Measurements from ENCODE around the gene RNU6-7. TPM values are rescaled to one million over a fixed set of nuclear protein-coding genes. Genes with fewer than 3 reads are reported as not detected.

The RNU6-7 gene
- total RNA-seq, 1 experiment from 2014 or later, result not detected

GRCh38 chr14:32209471-32209870 is 7.6 kb downstream of the RNU6-7 start:
- peaks cover 6% of the 10 kb centered on the region for H3K4me1 Mint-ChIP-seq (ENCODE audit: low read depth, unreplicated experiment)
- H3K36me3 Mint-ChIP-seq (ENCODE audit: insufficient read depth, unreplicated experiment), result no peaks in the 10 kb centered on the region
- no peaks in the 10 kb centered on the region for H3K9me3 ChIP-seq
- intact Hi-C loops (cut with micrococcal nuclease; ENCODE audit: unreplicated experiment), result no loop called here
- CTCF ChIA-PET, result no interaction called here
- H3K36me3 ChIP-seq (ENCODE audit: control insufficient read depth, insufficient read depth, low read length), result no peaks in the 10 kb centered on the region
- H3K9me3 Mint-ChIP-seq (ENCODE audit: unreplicated experiment), result no peaks in the 10 kb centered on the region
- 0 out of 2 replicates have a peak, but pooled peaks cover 2% of the 10 kb centered on the region for H3K4me1 ChIP-seq
- BruUV-seq (replicated peaks), result no TSS peak
- POLR2A ChIA-PET, result no interaction called here
- no peaks in the 10 kb centered on the region for H3K27me3 ChIP-seq (replicated peaks; ENCODE audit: control insufficient read depth, insufficient read depth, low read length)
- H3K4me3 Mint-ChIP-seq (ENCODE audit: unreplicated experiment), result no peak overlapping the region
- no peaks in the 10 kb centered on the region for H3K27me3 Mint-ChIP-seq (ENCODE audit: insufficient read depth, unreplicated experiment)
- no peak overlapping the region for H3K27ac Mint-ChIP-seq (ENCODE audit: unreplicated experiment)
- H3K4me3 ChIP-seq (ENCODE audit: low read depth, low read length), result no peak overlapping the region
- no peak for DNase-seq
- no peak for TF ChIP-seq CTCF (IDR thresholded peaks at IDR 0.05; ENCODE audit: insufficient read depth in 1 of 2, low read depth in 1 of 2, low read length in 1 of 2, severe bottlenecking in 1 of 2, unreplicated experiment in 1 of 2)

GRCh38 chr14:32211068-32211404 is 9.2 kb downstream of the RNU6-7 start:
- H3K36me3 ChIP-seq (ENCODE audit: control insufficient read depth, insufficient read depth, low read length), result no peaks in the 10 kb centered on the region
- DNase-seq, result no peak
- intact Hi-C loops (cut with micrococcal nuclease; ENCODE audit: unreplicated experiment), result no loop called here
- no peaks in the 10 kb centered on the region for H3K27me3 ChIP-seq (replicated peaks; ENCODE audit: control insufficient read depth, insufficient read depth, low read length)
- Mint-ChIP-seq H3K9me3 (ENCODE audit: unreplicated experiment) (no peaks in the 10 kb centered on the region), H3K27me3 (ENCODE audit: insufficient read depth, unreplicated experiment) (no peaks in the 10 kb centered on the region), H3K4me3 (ENCODE audit: unreplicated experiment) (no peak overlapping the region), H3K36me3 (ENCODE audit: insufficient read depth, unreplicated experiment) (no peaks in the 10 kb centered on the region), H3K27ac (ENCODE audit: unreplicated experiment) (no peak overlapping the region), H3K4me1 (ENCODE audit: low read depth, unreplicated experiment) (peaks cover 6% of the 10 kb centered on the region)
- CTCF ChIA-PET, result no interaction called here
- TF ChIP-seq CTCF (IDR thresholded peaks at IDR 0.05; ENCODE audit: insufficient read depth in 1 of 2, low read depth in 1 of 2, low read length in 1 of 2, severe bottlenecking in 1 of 2, unreplicated experiment in 1 of 2), result no peak
- BruUV-seq (replicated peaks), result no TSS peak
- no peaks in the 10 kb centered on the region for H3K4me1 ChIP-seq
- H3K4me3 ChIP-seq (ENCODE audit: low read depth, low read length), result no peak overlapping the region
- no peaks in the 10 kb centered on the region for H3K9me3 ChIP-seq
- POLR2A ChIA-PET, result no interaction called here

GRCh38 chr14:32212833-32213232 is 11.0 kb downstream of the RNU6-7 start:
- no peak overlapping the region for H3K27ac Mint-ChIP-seq (ENCODE audit: unreplicated experiment)
- no peak for TF ChIP-seq CTCF (IDR thresholded peaks at IDR 0.05; ENCODE audit: insufficient read depth in 1 of 2, low read depth in 1 of 2, low read length in 1 of 2, severe bottlenecking in 1 of 2, unreplicated experiment in 1 of 2)
- H3K4me3 ChIP-seq (ENCODE audit: low read depth, low read length), result no peak overlapping the region
- DNase-seq, result no peak
- no peaks in the 10 kb centered on the region for H3K27me3 Mint-ChIP-seq (ENCODE audit: insufficient read depth, unreplicated experiment)
- no peaks in the 10 kb centered on the region for H3K36me3 ChIP-seq (ENCODE audit: control insufficient read depth, insufficient read depth, low read length)
- intact Hi-C loops (cut with micrococcal nuclease; ENCODE audit: unreplicated experiment), result no loop called here
- peaks cover 6% of the 10 kb centered on the region for H3K4me1 Mint-ChIP-seq (ENCODE audit: low read depth, unreplicated experiment)
- no peaks in the 10 kb centered on the region for H3K9me3 Mint-ChIP-seq (ENCODE audit: unreplicated experiment)
- ChIA-PET CTCF (no interaction called here), POLR2A (no interaction called here)
- BruUV-seq (replicated peaks), result no TSS peak
- H3K4me3 Mint-ChIP-seq (ENCODE audit: unreplicated experiment), result no peak overlapping the region
- no peaks in the 10 kb centered on the region for H3K27me3 ChIP-seq (replicated peaks; ENCODE audit: control insufficient read depth, insufficient read depth, low read length)
- no peaks in the 10 kb centered on the region for H3K9me3 ChIP-seq
- no peaks in the 10 kb centered on the region for H3K4me1 ChIP-seq
- H3K36me3 Mint-ChIP-seq (ENCODE audit: insufficient read depth, unreplicated experiment), result no peaks in the 10 kb centered on the region
